Gastroesophageal sphincter (tissue), 4 donors: ENCODE data around the gene CENPO. TPM values are rescaled to one million over a fixed set of nuclear protein-coding genes. Genes with fewer than 3 reads are reported as not detected.
A peak's percentile ranks its signal among the peaks of the same experiment; 100 is the strongest.

Source experiments
- ATAC-seq: fragments of 150-250 bp; one replicate; pipeline ENCODE4 v1.9.1; 2016; ENCODE audit warnings: mild to moderate bottlenecking, moderate library complexity
- H3K27ac ChIP-seq, 4 donors: fragments of 200-600 bp; sonication (generic) in 3 of 4; 1 replicate in 3 of 4; 2 replicates in 1 of 4; pipeline ENCODE4 v1.5.1; 2016 to 2019
- H3K27me3 ChIP-seq: fragments of 200-600 bp; sonication (generic); one replicate; pipeline ENCODE4 v1.5.1; 2019
- H3K36me3 ChIP-seq, 2 donors: fragments of 200-600 bp; sonication (generic); one replicate each; pipeline ENCODE4 v1.5.1; 2019; ENCODE audit warnings: control low read depth in 1 of 2
- H3K4me1 ChIP-seq, 3 donors: fragments of 200-600 bp; sonication (generic); 1 replicate in 2 of 3; 2 replicates in 1 of 3; pipeline ENCODE4 v1.5.1; 2016 to 2019; ENCODE audit warnings: control low read depth in 2 of 3
- H3K4me3 ChIP-seq, 2 donors: fragments of 200-600 bp; sonication (generic); one replicate each; pipeline ENCODE4 v1.5.1; 2019; ENCODE audit warnings: mild to moderate bottlenecking in 1 of 2, moderate library complexity in 1 of 2
- H3K9me3 ChIP-seq, 3 donors: fragments of 200-600 bp; sonication (generic); one replicate each; pipeline ENCODE4 v1.5.1; 2017 to 2019; ENCODE audit warnings: control low read depth in 2 of 3
- CTCF ChIP-seq, 4 experiments: fragments of 200-600 bp in 2 of 4; fragments of 450-650 bp in 2 of 4; sonication (generic) in 1 of 4; IDR thresholded peaks; one replicate each; pipeline ENCODE4 v1.5.1; 2017 to 2019; ENCODE audit warnings: antibody characterized with exemption in 4 of 4, mild to moderate bottlenecking in 2 of 4, moderate library complexity in 2 of 4
- EP300 ChIP-seq: sonication (generic); formaldehyde crosslinking; IDR thresholded peaks from one replicate; pipeline ENCODE4 v1.6.1; 2017; ENCODE audit warnings: antibody characterized with exemption, mild to moderate bottlenecking
- POLR2A ChIP-seq, 2 donors: fragments of 450-650 bp; IDR thresholded peaks; one replicate each; pipeline ENCODE4 v1.6.1; 2017; ENCODE audit warnings: antibody characterized with exemption in 2 of 2, mild to moderate bottlenecking in 2 of 2, moderate library complexity in 1 of 2
- POLR2AphosphoS5 ChIP-seq: sonication (generic); formaldehyde crosslinking; IDR thresholded peaks from one replicate; pipeline ENCODE4 v1.6.1; 2017; ENCODE audit warnings: antibody characterized with exemption
- WGBS, 2 donors: methylation state at CpG; one replicate each; pipeline ENCODE4 v1.1.5; 2018; ENCODE audit warnings: low coverage in 1 of 2; 5-methylcytosine and 5-hydroxymethylcytosine counted together
- total RNA-seq, 4 donors: library from RNA; depleted of rRNA; stranded (reverse); fragments of >200 nt; gene quantifications; one replicate each; pipeline ENCODE4 v1.1.0, GENCODE V29; 2016

Gene CENPO
- total RNA-seq, 4 donors from 2014 or later: 0.31 to 3.8 (median 2.8) TPM

- Histone ChIP-seq H3K4me1 (peaks cover 0 to 11% (median 3%) of the 10 kb centered on the region in 3 donors), H3K4me3 (no peak overlapping the region), H3K27me3 (no peaks in the 10 kb centered on the region), H3K36me3 (no peaks in the 10 kb centered on the region), H3K27ac (no peak overlapping the region), H3K9me3 (no peaks in the 10 kb centered on the region)
- TF ChIP-seq POLR2A (IDR thresholded peaks at IDR 0.05): no peak
- no peak for TF ChIP-seq CTCF (IDR thresholded peaks at IDR 0.05)
- no peak for TF ChIP-seq POLR2AphosphoS5
- no peak for TF ChIP-seq EP300
- ATAC-seq: no peak
- 86 to 95% methylated on average over 5 to 6 of the region's 6 CpGs for whole genome bisulfite sequencing, 2 donors
Observed at GRCh38 chr2:24866946-24867345, 73.7 kb downstream of the CENPO start.

- peaks cover 0 to 40% (median 13%) of the 10 kb centered on the region in 3 donors for H3K4me1 ChIP-seq
- TF ChIP-seq POLR2A (IDR thresholded peaks at IDR 0.05) (no peak), CTCF (IDR thresholded peaks at IDR 0.05) (no peak), POLR2AphosphoS5 (no peak), EP300 (no peak)
- peak overlapping the region in 1 of 4 donors; percentile 77 for H3K27ac ChIP-seq
- no peak for ATAC-seq
- no peaks in the 10 kb centered on the region for H3K27me3 ChIP-seq
- WGBS, 2 donors: 92% methylated on average over 2 of the region's 5 CpGs; no CpG with 5 or more reads in 1 of the 2 donors
- H3K9me3 ChIP-seq: no peaks in the 10 kb centered on the region
- no peak overlapping the region for H3K4me3 ChIP-seq
- no peaks in the 10 kb centered on the region for H3K36me3 ChIP-seq
Observed at GRCh38 chr2:24870440-24870839, 77.2 kb downstream of the CENPO start.

GRCh38 chr2:24870891-24871705 lies 77.9 kb downstream of the CENPO start:
- peaks cover 0 to 43% (median 13%) of the 10 kb centered on the region in 3 donors for H3K4me1 ChIP-seq
- no peak for ATAC-seq
- peak overlapping the region in 3 of 4 donors; percentile 39 to 77 (median 73) for H3K27ac ChIP-seq
- no peaks in the 10 kb centered on the region for H3K36me3 ChIP-seq
- 91% methylated on average over 11 of the region's 16 CpGs; no CpG with 5 or more reads in 1 of the 2 donors for WGBS, 2 donors
- no peaks in the 10 kb centered on the region for H3K9me3 ChIP-seq
- no peak overlapping the region for H3K4me3 ChIP-seq
- no peak for TF ChIP-seq CTCF (IDR thresholded peaks at IDR 0.05)
- TF ChIP-seq POLR2AphosphoS5: no peak
- TF ChIP-seq POLR2A (IDR thresholded peaks at IDR 0.05): no peak
- TF ChIP-seq EP300: no peak
- no peaks in the 10 kb centered on the region for H3K27me3 ChIP-seq

GRCh38 chr2:24871852-24872333 lies 78.7 kb downstream of the CENPO start:
- ATAC-seq: peak; percentile 6
- H3K9me3 ChIP-seq: no peaks in the 10 kb centered on the region
- H3K4me3 ChIP-seq: no peak overlapping the region
- TF ChIP-seq POLR2AphosphoS5 (no peak), CTCF (IDR thresholded peaks at IDR 0.05) (no peak)
- no peaks in the 10 kb centered on the region for H3K27me3 ChIP-seq
- WGBS, 2 donors: 46 to 59% methylated on average over 5 to 8 of the region's 12 CpGs
- H3K27ac ChIP-seq: peak overlapping the region in 3 of 4 donors; percentile 39 to 77 (median 73)
- peaks cover 0 to 43% (median 13%) of the 10 kb centered on the region in 3 donors for H3K4me1 ChIP-seq
- H3K36me3 ChIP-seq: no peaks in the 10 kb centered on the region

Other genes starting within 250 kb of the CENPO start
- 10 to 100 TPM; 11.8 to 12.4 (median 12.1) TPM for gene PTRHD1, start within 50 bp of the CENPO start, total RNA-seq
- gene ADCY3, start 126.8 kb downstream of the CENPO start, total RNA-seq: 10 to 100 TPM; 32.5 to 54.5 (median 39.9) TPM
- gene DNAJC27, start 178.5 kb downstream of the CENPO start, total RNA-seq: 10 to 100 TPM in 1 of 4 donors, 1 to 10 TPM in 3; 7.1 to 14.2 (median 8.6) TPM
- 1 to 10 TPM in 3 of 4 donors, under 1 TPM in 1; 0.67 to 2.4 (median 1.5) TPM for gene EFR3B, start 248.7 kb downstream of the CENPO start, total RNA-seq